ENCODE results near the gene GATA3.
"Not testable (repeated sequence)": the region's sequence is repeated elsewhere in the genome, so short reads cannot be mapped to it uniquely, and the experiment has no call there.

Gene GATA3

DNA sequence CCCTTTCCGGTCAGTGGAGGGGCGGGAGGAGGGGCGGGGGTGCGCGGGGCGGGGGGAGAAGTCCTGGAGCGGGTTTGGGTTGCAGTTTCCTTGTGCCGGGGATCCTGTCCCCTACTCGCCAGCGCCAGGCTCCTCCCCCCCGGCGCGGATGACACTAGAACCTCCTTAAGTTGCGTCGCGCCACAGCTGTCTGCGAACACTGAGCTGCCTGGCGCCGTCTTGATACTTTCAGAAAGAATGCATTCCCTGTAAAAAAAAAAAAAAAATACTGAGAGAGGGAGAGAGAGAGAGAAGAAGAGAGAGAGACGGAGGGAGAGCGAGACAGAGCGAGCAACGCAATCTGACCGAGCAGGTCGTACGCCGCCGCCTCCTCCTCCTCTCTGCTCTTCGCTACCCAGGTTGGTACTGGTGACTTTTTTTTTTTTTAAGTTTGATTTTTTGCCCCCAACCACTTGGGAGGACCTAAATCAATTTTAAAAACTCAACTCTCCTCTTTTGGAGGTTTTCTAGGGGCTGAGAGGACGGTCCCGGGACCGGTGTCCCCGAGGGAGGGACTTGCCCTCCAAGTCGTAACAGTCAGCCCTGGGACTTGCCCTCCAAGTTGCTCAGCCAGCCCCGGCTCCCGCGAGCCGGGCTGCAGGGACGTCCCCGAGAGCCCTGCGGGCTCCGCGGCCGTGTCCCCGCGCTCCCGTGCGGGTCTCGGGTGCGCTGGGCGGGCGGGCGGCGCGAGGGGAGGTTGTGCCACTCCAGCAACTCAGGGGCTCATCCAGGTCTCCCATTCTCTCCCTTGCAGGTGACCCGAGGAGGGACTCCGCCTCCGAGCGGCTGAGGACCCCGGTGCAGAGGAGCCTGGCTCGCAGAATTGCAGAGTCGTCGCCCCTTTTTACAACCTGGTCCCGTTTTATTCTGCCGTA is at the start of gene GATA3:
GATA3 (plus strand) TSS at position 195 of the 914 bp plus-strand sequence. CDS start 968 bp downstream, outside the sequence.
- no peak for DNase-seq

DNA sequence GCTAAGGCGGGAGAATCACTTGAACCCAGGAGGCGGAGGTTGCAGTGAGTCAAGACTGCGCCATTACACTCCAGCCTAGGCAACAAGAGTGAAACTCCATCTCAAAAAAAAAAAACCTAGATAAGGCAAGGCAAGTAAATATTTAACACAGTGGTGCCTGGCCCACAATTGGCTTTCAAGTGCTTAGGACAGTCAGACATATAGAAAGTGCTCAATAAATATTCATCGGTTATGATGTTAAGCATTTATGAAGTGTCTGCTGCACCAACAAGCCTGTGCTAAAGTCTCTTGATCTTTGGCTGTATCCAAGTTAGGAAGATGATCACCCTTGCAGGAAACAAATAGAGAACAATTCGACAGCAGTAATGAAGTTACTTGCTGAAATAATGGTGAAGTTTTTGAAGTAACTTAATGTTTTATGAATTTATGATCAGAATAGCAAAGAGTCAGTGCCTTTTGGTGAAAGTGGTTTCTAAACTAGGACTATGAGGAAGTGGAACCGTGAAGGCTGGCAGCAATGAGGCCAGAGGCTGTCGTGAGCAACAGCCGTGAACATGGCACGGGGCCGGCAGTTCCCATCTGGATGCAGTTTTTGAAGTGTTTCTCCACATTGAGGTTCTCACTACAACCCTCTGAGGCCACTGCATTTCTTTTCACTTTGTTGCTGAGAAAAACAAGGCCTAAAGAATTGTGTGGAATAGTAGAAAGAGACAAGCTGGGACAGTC is 48.1 kb upstream of the GATA3 start:
- no peak for DNase-seq

- DNase-seq: no peak
Observed at GRCh38 chr10:8009031-8009430, 45.5 kb upstream of the GATA3 start.

DNA sequence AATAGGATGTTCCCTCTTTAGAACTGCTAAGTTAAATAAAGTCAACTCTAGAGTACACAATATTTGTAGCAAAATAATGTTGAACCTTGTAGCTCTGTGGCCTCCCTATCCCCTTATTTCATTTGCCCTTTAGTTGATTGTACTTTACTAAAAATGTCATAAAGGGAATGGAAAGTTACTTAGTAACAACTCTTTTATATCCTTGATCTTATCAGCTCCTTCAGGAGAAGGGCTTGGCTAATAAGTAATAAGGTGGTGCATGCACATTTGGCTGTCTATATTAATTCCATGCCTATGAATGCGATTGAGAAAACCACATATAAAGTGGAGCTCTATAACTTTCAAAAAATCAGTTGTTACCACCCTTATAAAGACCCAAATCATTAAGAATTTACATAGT is 41.5 kb upstream of the GATA3 start:
- DNase-seq: no peak

DNA sequence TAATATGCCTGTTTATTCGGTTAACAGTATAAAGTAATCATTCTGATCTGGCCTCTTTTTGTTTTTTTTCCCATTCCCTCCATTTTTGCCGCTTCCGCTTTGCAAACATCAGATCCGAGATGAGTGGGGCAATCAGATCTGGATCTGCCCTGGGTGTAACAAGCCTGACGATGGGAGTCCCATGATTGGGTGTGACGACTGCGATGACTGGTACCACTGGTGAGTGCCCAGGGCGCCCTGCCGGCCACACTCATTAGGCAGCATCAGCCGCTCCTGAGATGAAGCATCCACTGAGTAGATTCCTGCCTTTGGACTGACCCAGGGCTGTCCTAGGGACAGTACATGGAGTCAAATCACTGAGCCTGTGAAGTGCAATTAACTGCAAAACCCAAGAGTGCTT is 40.9 kb upstream of the GATA3 start:
- DNase-seq: no peak

- DNase-seq: no peak
Observed at GRCh38 chr10:8014649-8015048, 39.8 kb upstream of the GATA3 start.

- DNase-seq: no peak
Observed at GRCh38 chr10:8017277-8017676, 37.2 kb upstream of the GATA3 start.

DNA sequence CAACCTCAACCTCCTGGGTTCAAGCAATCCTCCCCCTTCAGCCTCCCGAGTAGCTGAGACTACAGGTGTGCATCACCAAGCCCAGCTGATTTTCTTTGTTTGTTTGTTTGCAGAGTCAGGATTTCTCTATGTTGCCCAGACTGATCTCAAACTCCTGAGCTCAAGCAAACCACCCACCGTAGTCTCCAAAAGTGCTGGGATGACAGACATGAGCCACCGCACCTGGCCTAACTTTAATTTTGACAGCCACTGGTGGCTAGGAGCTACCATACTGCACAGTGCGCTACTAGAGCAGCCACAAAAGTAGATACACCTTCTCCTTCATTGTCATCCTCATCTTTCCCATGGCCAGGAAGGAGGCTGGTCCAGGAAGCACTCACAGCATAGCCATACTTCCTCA is 31.2 kb upstream of the GATA3 start:
- no peak for DNase-seq

- no peak for DNase-seq
Observed at GRCh38 chr10:8023851-8024250, 30.6 kb upstream of the GATA3 start.

GRCh38 chr10:8026349-8027259 is 27.9 kb upstream of the GATA3 start:
- DNase-seq: no peak

DNA sequence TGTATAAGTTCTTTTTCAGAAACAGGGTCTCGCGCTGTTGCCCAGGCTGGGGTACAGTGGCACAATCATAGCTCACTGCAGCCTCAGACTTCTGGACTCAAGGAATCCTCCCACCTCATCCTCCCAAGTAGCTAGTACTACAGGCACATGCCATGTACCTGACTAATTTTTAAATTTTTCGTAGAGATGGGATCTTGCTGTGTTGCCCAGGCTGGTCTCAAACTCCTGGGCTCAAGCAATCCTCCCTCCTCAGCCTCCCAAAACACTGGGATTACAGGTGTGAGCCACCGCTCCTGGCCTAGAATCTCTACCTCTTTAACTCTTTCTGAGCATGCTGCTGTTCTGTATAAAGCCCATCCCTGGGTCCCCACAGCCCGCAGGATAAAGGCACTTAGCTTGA is 23.3 kb upstream of the GATA3 start:
- DNase-seq: not testable (repeated sequence)

- DNase-seq: no peak
Observed at GRCh38 chr10:8032558-8032957, 21.9 kb upstream of the GATA3 start.

- no peak for DNase-seq
Observed at GRCh38 chr10:8033812-8034465, 20.5 kb upstream of the GATA3 start.

DNA sequence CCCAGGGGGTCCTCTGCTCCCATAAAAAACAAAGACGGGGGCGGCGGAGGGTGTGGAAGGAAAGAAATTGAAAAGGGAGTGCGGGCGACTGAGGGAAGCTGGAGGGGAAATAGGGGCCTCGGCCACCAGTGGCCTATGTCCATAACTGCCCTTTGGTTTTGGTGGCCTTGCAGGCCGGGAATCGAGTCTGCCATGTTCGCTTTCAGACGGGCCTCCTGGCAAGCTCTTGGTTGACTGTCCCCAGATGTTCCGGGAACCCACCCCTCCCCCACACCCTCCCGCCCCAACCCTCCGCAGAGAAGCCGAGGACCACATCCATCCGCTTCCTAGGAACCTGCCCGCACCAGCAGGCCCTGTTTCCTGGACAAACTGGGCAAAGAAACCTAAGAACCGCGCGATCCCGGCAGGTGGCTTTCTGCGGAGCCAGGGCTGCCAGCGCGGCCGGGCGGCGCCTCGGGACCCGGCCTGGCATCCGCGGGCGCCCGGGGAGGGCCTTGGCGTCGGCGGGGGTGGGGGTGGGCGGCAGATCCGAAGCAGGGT is 20.0 kb upstream of the GATA3 start:
- no peak for DNase-seq

GRCh38 chr10:8035006-8035640 is 19.4 kb upstream of the GATA3 start:
- no peak for DNase-seq

GRCh38 chr10:8035641-8036470 is 18.6 kb upstream of the GATA3 start:
- DNase-seq: no peak

GRCh38 chr10:8036506-8037198 is 17.8 kb upstream of the GATA3 start:
- no peak for DNase-seq

DNA sequence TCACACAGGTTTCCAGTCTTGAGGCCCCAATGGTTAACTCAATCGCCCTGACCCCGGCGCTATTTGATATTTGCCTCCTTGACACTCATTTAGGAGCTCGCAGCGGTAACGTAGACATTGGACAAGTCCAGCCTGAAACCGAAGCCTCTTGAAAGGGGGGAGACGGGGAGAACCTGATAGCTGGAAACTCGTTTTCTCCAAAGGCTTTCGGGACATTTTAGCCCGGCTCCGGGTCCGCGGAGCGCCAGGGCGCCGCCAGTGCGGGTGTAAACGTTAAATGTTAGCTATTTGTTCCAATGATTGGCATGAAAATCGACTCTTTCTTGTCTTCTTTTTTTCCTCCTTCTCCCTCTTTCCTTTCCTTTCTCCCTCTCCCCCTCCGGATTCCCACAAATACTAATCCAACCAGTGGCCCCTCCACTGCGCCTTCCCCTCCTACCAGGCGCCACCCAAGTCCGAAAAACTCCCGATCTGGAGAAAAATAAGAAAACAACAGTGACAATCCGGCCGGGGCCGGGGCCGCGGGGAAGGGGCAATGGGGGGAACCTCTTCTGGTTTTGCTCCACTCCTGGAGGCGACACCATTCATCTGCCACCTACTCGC is 17.2 kb upstream of the GATA3 start:
- DNase-seq: no peak

Data from nucleus accumbens (tissue), 56 donors.